ENCODE measurements around the gene NPAT. TPM values are rescaled to one million over a fixed set of nuclear protein-coding genes. Genes with fewer than 3 reads are reported as not detected.
"Not testable (repeated sequence)": the region's sequence is repeated elsewhere in the genome, so short reads cannot be mapped to it uniquely, and the experiment has no call there.

The NPAT gene
- total and polyA plus RNA-seq, 7 experiments from 2014 or later, result 38.4 to 89.2 (median 45.9) TPM

DNA sequence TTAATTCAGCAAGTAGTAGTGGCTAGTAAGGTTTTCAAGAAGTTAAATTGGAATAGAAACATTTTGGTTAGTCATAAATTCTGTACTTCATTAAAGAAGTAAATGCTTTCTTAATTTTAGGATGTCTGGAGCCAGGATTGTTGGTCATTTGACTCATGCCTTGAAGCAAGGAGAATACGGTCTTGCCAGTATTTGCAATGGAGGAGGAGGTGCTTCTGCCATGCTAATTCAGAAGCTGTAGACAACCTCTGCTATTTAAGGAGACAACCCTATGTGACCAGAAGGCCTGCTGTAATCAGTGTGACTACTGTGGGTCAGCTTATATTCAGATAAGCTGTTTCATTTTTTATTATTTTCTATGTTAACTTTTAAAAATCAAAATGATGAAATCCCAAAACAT, 75.3 kb downstream of the NPAT start:
- ATAC-seq (no peak), DNase-seq (no peak)
- peaks cover 9 to 72% (median 51%) of the 10 kb centered on the region in 5 donors for H3K36me3 Mint-ChIP-seq
- no peaks in the 10 kb centered on the region for H3K9me3 Mint-ChIP-seq
- Histone ChIP-seq H3K27me3 (ENCODE audit: control insufficient read depth in 2 of 2, insufficient read depth in 2 of 2, low read length in 2 of 2) (no peaks in the 10 kb centered on the region), H3K27ac (ENCODE audit: low read depth, low read length) (no peak overlapping the region), H3K36me3 (ENCODE audit: control insufficient read depth in 2 of 3, insufficient read depth in 3 of 3, low read length in 3 of 3) (peaks cover 5 to 86% (median 9%) of the 10 kb centered on the region in 3 experiments), H3K4me3 (ENCODE audit: low read length) (no peak overlapping the region), H3K9me3 (ENCODE audit: control insufficient read depth in 2 of 3, low read length in 3 of 3) (no peaks in the 10 kb centered on the region), H3K4me1 (ENCODE audit: control insufficient read depth in 2 of 2, insufficient read depth in 2 of 2, low read length in 2 of 2) (no peaks in the 10 kb centered on the region)
- peaks cover 3 to 20% (median 15%) of the 10 kb centered on the region in 7 donors for H3K4me1 Mint-ChIP-seq
- ChIA-PET POLR2A (no interaction called here), CTCF (no interaction called here)
- H3K27ac Mint-ChIP-seq, result peak overlapping the region in 1 of 9 donors; percentile 52
- no peak overlapping the region for H3K4me3 Mint-ChIP-seq
- no peaks in the 10 kb centered on the region for H3K27me3 Mint-ChIP-seq
- intact Hi-C loops (cut with micrococcal nuclease), result no loop called here

DNA sequence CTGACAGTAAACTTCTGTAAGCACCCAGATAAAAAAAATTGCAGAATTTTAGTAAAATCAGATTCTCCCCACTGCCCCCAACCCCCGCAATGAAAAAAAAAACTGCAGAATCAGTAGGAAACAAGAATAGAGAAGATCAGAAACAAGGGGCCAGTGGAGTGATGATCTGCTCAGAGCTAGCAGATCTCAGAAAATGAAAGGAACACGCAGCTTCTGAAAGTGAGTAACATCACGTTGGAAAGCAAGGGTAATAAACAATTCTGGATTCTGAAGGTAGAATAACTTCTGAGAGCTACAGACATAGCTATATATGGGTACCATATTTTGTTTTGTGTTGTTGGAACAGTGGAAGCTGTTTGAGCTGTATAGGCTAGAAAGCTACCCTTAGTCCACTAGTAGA, 77.8 kb downstream of the NPAT start:
- intact Hi-C loops (cut with micrococcal nuclease), result no loop called here
- no peaks in the 10 kb centered on the region for H3K27me3 Mint-ChIP-seq
- H3K36me3 ChIP-seq (ENCODE audit: control insufficient read depth in 2 of 3, insufficient read depth in 3 of 3, low read length in 3 of 3), result peaks cover 5 to 78% (median 9%) of the 10 kb centered on the region in 3 experiments
- no peaks in the 10 kb centered on the region for H3K4me1 ChIP-seq (ENCODE audit: control insufficient read depth in 2 of 2, insufficient read depth in 2 of 2, low read length in 2 of 2)
- peak overlapping the region; percentile 18 for H3K27ac ChIP-seq (ENCODE audit: low read depth, low read length)
- peaks cover 10 to 74% (median 57%) of the 10 kb centered on the region in 5 donors for H3K36me3 Mint-ChIP-seq
- no peaks in the 10 kb centered on the region for H3K9me3 ChIP-seq (ENCODE audit: control insufficient read depth in 2 of 3, low read length in 3 of 3)
- peak overlapping the region in 1 of 10 donors; percentile 45 for H3K4me3 Mint-ChIP-seq
- no peak overlapping the region for H3K4me3 ChIP-seq (ENCODE audit: low read length)
- POLR2A ChIA-PET, result no interaction called here
- peaks cover 5 to 23% (median 16%) of the 10 kb centered on the region in 7 donors for H3K4me1 Mint-ChIP-seq
- ATAC-seq (no peak), DNase-seq (no peak)
- CTCF ChIA-PET, result no interaction called here
- H3K27ac Mint-ChIP-seq, result peak overlapping the region in 8 of 9 donors; percentile 31 to 80 (median 60)
- no peaks in the 10 kb centered on the region for H3K27me3 ChIP-seq (ENCODE audit: control insufficient read depth in 2 of 2, insufficient read depth in 2 of 2, low read length in 2 of 2)
- H3K9me3 Mint-ChIP-seq, result no peaks in the 10 kb centered on the region

DNA sequence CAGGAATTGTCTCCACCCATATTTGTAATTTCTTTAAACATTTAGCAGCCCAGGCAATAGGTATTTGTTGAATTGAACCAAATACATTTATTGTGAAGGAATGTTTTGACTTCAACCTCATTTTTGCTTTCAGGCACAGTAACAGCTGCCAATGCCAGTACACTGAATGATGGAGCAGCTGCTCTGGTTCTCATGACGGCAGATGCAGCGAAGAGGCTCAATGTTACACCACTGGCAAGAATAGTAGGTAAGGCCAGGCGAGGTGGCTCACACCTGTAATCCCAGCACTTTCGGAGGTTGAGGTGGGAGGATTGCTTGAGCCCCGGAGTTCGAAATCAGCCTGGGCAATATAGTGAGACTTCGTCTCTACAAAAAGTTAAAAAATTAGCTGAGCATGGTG, 80.1 kb downstream of the NPAT start:
- no peaks in the 10 kb centered on the region for H3K9me3 ChIP-seq (ENCODE audit: control insufficient read depth in 2 of 3, low read length in 3 of 3)
- H3K36me3 Mint-ChIP-seq, result peaks cover 10 to 59% (median 46%) of the 10 kb centered on the region in 5 donors
- ATAC-seq, result no peak
- no peaks in the 10 kb centered on the region for H3K9me3 Mint-ChIP-seq
- POLR2A ChIA-PET, result interaction anchor here (1.2 kb wide), 1 partner anchor 22 kb away, joined by 5 read pairs; no protein-coding TSS in a partner anchor
- H3K4me3 ChIP-seq (ENCODE audit: low read length), result no peak overlapping the region
- no peaks in the 10 kb centered on the region for H3K27me3 ChIP-seq (ENCODE audit: control insufficient read depth in 2 of 2, insufficient read depth in 2 of 2, low read length in 2 of 2)
- H3K27me3 Mint-ChIP-seq, result no peaks in the 10 kb centered on the region
- H3K4me1 Mint-ChIP-seq, result peaks cover 2 to 24% (median 17%) of the 10 kb centered on the region in 7 donors
- DNase-seq, result no peak
- H3K4me3 Mint-ChIP-seq, result no peak overlapping the region
- no peak overlapping the region for H3K27ac ChIP-seq (ENCODE audit: low read depth, low read length)
- no peaks in the 10 kb centered on the region for H3K4me1 ChIP-seq (ENCODE audit: control insufficient read depth in 2 of 2, insufficient read depth in 2 of 2, low read length in 2 of 2)
- CTCF ChIA-PET, result no interaction called here
- H3K27ac Mint-ChIP-seq, result peak overlapping the region in 4 of 9 donors; percentile 20 to 56 (median 53)
- H3K36me3 ChIP-seq (ENCODE audit: control insufficient read depth in 2 of 3, insufficient read depth in 3 of 3, low read length in 3 of 3), result peaks cover 0 to 64% (median 5%) of the 10 kb centered on the region in 3 experiments
- intact Hi-C loops (cut with micrococcal nuclease), result no loop called here

DNA sequence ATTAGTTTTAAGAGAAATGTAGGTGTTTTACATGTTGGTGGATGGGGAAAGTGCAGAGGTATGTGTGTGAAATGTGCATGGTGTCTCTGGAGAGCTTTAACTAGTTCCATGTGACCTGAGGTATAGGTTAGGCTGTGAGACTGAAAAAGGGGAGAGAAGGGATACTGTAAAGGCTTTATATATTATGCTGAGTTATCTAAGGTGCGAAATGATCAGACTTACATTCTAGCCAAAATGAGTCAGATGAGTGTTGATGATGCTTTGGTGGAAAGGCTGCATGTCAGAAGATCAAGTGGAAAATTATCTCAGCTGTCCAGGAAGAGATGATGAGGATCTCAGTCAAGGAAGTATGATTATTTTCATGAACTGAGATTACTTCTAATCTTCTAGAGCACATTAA, 85.2 kb downstream of the NPAT start:
- CTCF ChIA-PET, result no interaction called here
- POLR2A ChIA-PET, result no interaction called here
- no peaks in the 10 kb centered on the region for H3K4me1 ChIP-seq (ENCODE audit: control insufficient read depth in 2 of 2, insufficient read depth in 2 of 2, low read length in 2 of 2)
- Mint-ChIP-seq H3K9me3 (no peaks in the 10 kb centered on the region), H3K27me3 (no peaks in the 10 kb centered on the region), H3K36me3 (peaks cover 5 to 31% (median 20%) of the 10 kb centered on the region in 5 donors), H3K4me1 (peaks cover 0 to 20% (median 11%) of the 10 kb centered on the region in 7 donors), H3K4me3 (no peak overlapping the region), H3K27ac (peak overlapping the region; percentile 7 to 75 (median 38))
- H3K9me3 ChIP-seq (ENCODE audit: control insufficient read depth in 2 of 3, low read length in 3 of 3), result no peaks in the 10 kb centered on the region
- intact Hi-C loops (cut with micrococcal nuclease), result loop anchor here in 1 of 2 donors (5.0 kb wide), 1 partner anchor 85 kb away; the partner anchor contains the start of genes ATM and NPAT
- H3K4me3 ChIP-seq (ENCODE audit: low read length), result no peak overlapping the region
- H3K36me3 ChIP-seq (ENCODE audit: control insufficient read depth in 2 of 3, insufficient read depth in 3 of 3, low read length in 3 of 3), result peaks cover 0 to 24% (median 0%) of the 10 kb centered on the region in 3 experiments
- no peaks in the 10 kb centered on the region for H3K27me3 ChIP-seq (ENCODE audit: control insufficient read depth in 2 of 2, insufficient read depth in 2 of 2, low read length in 2 of 2)
- H3K27ac ChIP-seq (ENCODE audit: low read depth, low read length), result no peak overlapping the region
- DNase-seq (no peak), ATAC-seq (no peak)

DNA sequence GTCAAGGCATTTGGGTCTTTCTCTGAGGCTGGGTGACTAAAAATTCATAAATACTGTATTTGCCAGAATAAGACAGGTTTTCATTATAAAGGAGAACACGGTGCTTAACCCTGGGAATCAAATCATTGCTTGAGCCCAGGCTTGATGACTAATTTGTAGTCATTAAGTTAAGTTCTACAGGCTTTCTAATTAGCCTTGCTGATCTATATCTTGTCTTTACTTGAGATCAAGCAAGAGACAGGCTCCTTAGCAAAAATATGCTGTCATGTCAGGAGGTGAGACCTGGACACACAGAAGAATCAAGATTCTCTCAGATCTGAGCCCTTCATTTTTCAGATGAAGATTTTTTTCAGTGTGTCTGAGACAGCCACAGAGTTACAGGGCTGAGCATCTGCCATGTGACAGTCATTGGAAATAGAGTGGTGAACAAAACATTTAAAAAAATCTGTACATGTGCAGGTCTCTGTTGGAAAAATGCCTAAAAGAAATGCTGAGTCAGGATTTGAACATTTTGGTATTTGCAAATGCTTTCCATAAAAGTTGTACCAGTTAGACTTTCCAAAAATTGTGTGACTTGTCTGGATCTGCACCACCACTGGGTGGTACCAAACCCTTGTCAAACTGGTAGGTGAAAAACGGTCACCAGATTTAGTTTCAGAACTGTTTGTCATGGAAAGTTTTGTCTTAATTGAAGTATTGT, 86.4 kb downstream of the NPAT start:
- no peaks in the 10 kb centered on the region for H3K27me3 ChIP-seq (ENCODE audit: control insufficient read depth in 2 of 2, insufficient read depth in 2 of 2, low read length in 2 of 2)
- H3K9me3 Mint-ChIP-seq, result no peaks in the 10 kb centered on the region
- H3K4me3 ChIP-seq (ENCODE audit: low read length), result no peak overlapping the region
- CTCF ChIA-PET, result no interaction called here
- H3K27me3 Mint-ChIP-seq, result no peaks in the 10 kb centered on the region
- no peak overlapping the region for H3K4me3 Mint-ChIP-seq
- POLR2A ChIA-PET, result interaction anchor here (0.6 kb wide), 1 partner anchor 27 kb away, joined by 4 read pairs; no protein-coding TSS in a partner anchor
- no peaks in the 10 kb centered on the region for H3K4me1 ChIP-seq (ENCODE audit: control insufficient read depth in 2 of 2, insufficient read depth in 2 of 2, low read length in 2 of 2)
- intact Hi-C loops (cut with micrococcal nuclease), result loop anchor here (1.0 to 5.0 kb wide), 4 partner anchors 15 to 512 kb away; partner anchors contain the start of genes ACAT1 (in 1 of the 2), ATM (in 1 of the 2) and NPAT (in 1 of the 2)
- DNase-seq, result peak in 6 of 9 donors; percentile 11 to 38 (median 29)
- no peaks in the 10 kb centered on the region for H3K9me3 ChIP-seq (ENCODE audit: control insufficient read depth in 2 of 3, low read length in 3 of 3)
- peaks cover 0 to 20% (median 0%) of the 10 kb centered on the region in 3 experiments for H3K36me3 ChIP-seq (ENCODE audit: control insufficient read depth in 2 of 3, insufficient read depth in 3 of 3, low read length in 3 of 3)
- no peak overlapping the region for H3K27ac ChIP-seq (ENCODE audit: low read depth, low read length)
- H3K36me3 Mint-ChIP-seq, result peaks cover 5 to 27% (median 18%) of the 10 kb centered on the region in 5 donors
- H3K27ac Mint-ChIP-seq, result peak overlapping the region in 6 of 9 donors; percentile 16 to 72 (median 43)
- ATAC-seq, result peak; percentile 54
- peaks cover 0 to 20% (median 11%) of the 10 kb centered on the region in 7 donors for H3K4me1 Mint-ChIP-seq

DNA sequence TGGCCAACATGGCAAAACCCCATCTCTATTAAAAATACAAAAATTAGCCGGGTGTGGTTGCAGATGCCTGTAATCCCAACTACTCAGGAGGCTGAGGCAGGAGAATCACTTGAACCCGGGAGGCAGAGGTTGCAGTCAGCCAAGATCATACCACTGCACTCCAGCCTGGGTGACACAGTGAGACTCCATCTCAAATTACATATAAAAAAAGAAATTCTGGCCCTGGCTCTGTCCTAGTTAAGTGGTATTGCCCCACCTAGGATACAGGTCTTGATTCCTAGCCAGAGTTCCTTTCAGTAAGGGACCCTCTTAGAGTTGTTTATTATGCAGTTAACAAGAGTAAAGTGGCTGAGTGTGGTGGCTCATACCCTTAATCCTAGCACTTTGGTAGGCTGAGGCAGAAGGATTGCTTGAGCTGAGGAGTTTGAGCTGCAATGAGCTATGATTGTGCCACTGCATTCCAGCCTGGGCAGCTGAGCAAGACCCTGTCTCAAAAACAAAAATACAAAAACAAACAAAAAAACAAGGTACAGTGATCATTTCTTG, 89.4 kb downstream of the NPAT start:
- CTCF ChIA-PET; intact Hi-C loops (cut with micrococcal nuclease); H3K4me3 ChIP-seq (ENCODE audit: low read length); H3K4me3 Mint-ChIP-seq; H3K9me3 Mint-ChIP-seq; H3K27me3 ChIP-seq (ENCODE audit: control insufficient read depth in 2 of 2, insufficient read depth in 2 of 2, low read length in 2 of 2); H3K27ac ChIP-seq (ENCODE audit: low read depth, low read length); POLR2A ChIA-PET; ATAC-seq; H3K4me1 ChIP-seq (ENCODE audit: control insufficient read depth in 2 of 2, insufficient read depth in 2 of 2, low read length in 2 of 2); H3K36me3 ChIP-seq (ENCODE audit: control insufficient read depth in 2 of 3, insufficient read depth in 3 of 3, low read length in 3 of 3); DNase-seq; H3K9me3 ChIP-seq (ENCODE audit: control insufficient read depth in 2 of 3, low read length in 3 of 3); H3K27me3 Mint-ChIP-seq: not testable (repeated sequence)
- peaks cover 0 to 33% (median 9%) of the 10 kb centered on the region in 7 donors for H3K4me1 Mint-ChIP-seq
- H3K36me3 Mint-ChIP-seq, result peaks cover 0 to 13% (median 11%) of the 10 kb centered on the region in 5 donors
- peak overlapping the region in 3 of 9 donors; percentile 46 to 73 (median 70) for H3K27ac Mint-ChIP-seq

Data from naive thymus-derived CD4-positive, alpha-beta T cell (primary cell).